Mesenteric fat pad (tissue), 1 donor: ENCODE measurements around the gene FXR2. TPM values are rescaled to one million over a fixed set of nuclear protein-coding genes. Genes with fewer than 3 reads are reported as not detected.

Experiments used
- DNase-seq: peaks from one replicate; pipeline ENCODE4 v3.0.0-alpha.2; 2020; ENCODE audit warnings: low spot score
- total RNA-seq: library from RNA; stranded (reverse); fragmentation: NEBNext Ultra II Directional; extraction: Animal tissue kit (Norgen Biotek cat#: 25700); gene quantifications from one replicate; pipeline ENCODE4 v1.2.1, GENCODE V29; 2021
- donor health status: DM: yes; HTN: yes; CAD: no.

The FXR2 gene
- total RNA-seq, 1 donor from 2014 or later, result 36.1 TPM

GRCh38 chr17:7552621-7553051 is 62.1 kb downstream of the FXR2 start:
- DNase-seq, result no peak

- no peak for DNase-seq
These were observed 63.3 kb downstream of the FXR2 start for GRCh38 chr17:7551396-7551795.

GRCh38 chr17:7550344-7550743 is 64.4 kb downstream of the FXR2 start:
- no peak for DNase-seq

- DNase-seq, result no peak
These were observed 65.2 kb downstream of the FXR2 start for GRCh38 chr17:7549401-7550055.

- DNase-seq, result peak; percentile 91
These were observed 65.9 kb downstream of the FXR2 start, which contains the start of gene TNFSF12 for GRCh38 chr17:7548585-7549400. TNFSF12 (plus strand) TSS chr17:7549058; CDS start chr17:7549154, 96 bp downstream.

GRCh38 chr17:7544911-7545310 is 69.8 kb downstream of the FXR2 start:
- no peak for DNase-seq

Other genes with a start within 250 kb of the FXR2 start
- 0.71 TPM for gene TNK1, start 233.8 kb downstream of the FXR2 start, total RNA-seq
- 42.6 TPM for gene PLSCR3, start 220.4 kb downstream of the FXR2 start, total RNA-seq
- gene TMEM256, start 210.8 kb downstream of the FXR2 start, total RNA-seq, result 68.7 TPM
- 21.0 TPM for gene NLGN2, start 207.1 kb downstream of the FXR2 start, total RNA-seq
- not detected for gene SPEM1, start 194.6 kb downstream of the FXR2 start, total RNA-seq
- not detected for gene SPEM2, start 189.3 kb downstream of the FXR2 start, total RNA-seq
- not detected for gene SPEM3, start 186.0 kb downstream of the FXR2 start, total RNA-seq
- gene TMEM102, start 179.5 kb downstream of the FXR2 start, total RNA-seq, result 3.2 TPM
- gene FGF11, start 175.4 kb downstream of the FXR2 start, total RNA-seq, result 2.4 TPM
- gene CHRNB1, start 169.8 kb downstream of the FXR2 start, total RNA-seq, result 6.8 TPM
- gene ZBTB4, start 135.3 kb downstream of the FXR2 start, total RNA-seq, result 72.5 TPM
- gene SLC35G6, start 133.5 kb downstream of the FXR2 start, total RNA-seq, result not detected
- 102 TPM for gene POLR2A, start 130.5 kb downstream of the FXR2 start, total RNA-seq
- gene TNFSF12, start 65.8 kb downstream of the FXR2 start, total RNA-seq, result 43.0 TPM
- gene TNFSF13, start 56.1 kb downstream of the FXR2 start, total RNA-seq, result 26.3 TPM
- 48.7 TPM for gene SENP3, start 53.0 kb downstream of the FXR2 start, total RNA-seq
- 286 TPM for gene CD68, start 35.3 kb downstream of the FXR2 start, total RNA-seq
- 55.2 TPM for gene MPDU1, start 31.0 kb downstream of the FXR2 start, total RNA-seq
- gene SOX15, start 24.8 kb downstream of the FXR2 start, total RNA-seq, result not detected
- gene SAT2, start 12.9 kb upstream of the FXR2 start, total RNA-seq, result 73.6 TPM
- 0.71 TPM for gene SHBG, start 15.2 kb upstream of the FXR2 start, total RNA-seq
- gene ATP1B2, start 36.0 kb upstream of the FXR2 start, total RNA-seq, result 1.4 TPM
- gene TP53, start 72.6 kb upstream of the FXR2 start, total RNA-seq, result 42.3 TPM
- 4.9 TPM for gene WRAP53, start 73.6 kb upstream of the FXR2 start, total RNA-seq
- 0.58 TPM for gene EFNB3, start 90.3 kb upstream of the FXR2 start, total RNA-seq
- 0.26 TPM for gene DNAH2, start 102.8 kb upstream of the FXR2 start, total RNA-seq
- gene KDM6B, start 219.3 kb upstream of the FXR2 start, total RNA-seq, result 92.5 TPM
- 34.2 TPM for gene TMEM88, start 240.2 kb upstream of the FXR2 start, total RNA-seq
- 68.3 TPM for gene NAA38, start 242.7 kb upstream of the FXR2 start, total RNA-seq
- gene CYB5D1, start 243.1 kb upstream of the FXR2 start, total RNA-seq, result 16.7 TPM